Stimulated activated naive CD4-positive, alpha-beta T cell treated with Interleukin-2 at 50 U/mL for 16 hours (primary cell): Measurements from ENCODE around the gene ARL9.

ENCODE experiments used
- DNase-seq: peaks from one replicate; lab custom pipeline; 2025; lab: John Stamatoyannopoulos, UW

ARL9 gene

GRCh38 chr4:56505269-56506130 lies at the start of gene ARL9:
ARL9 (plus strand) TSS chr4:56505791; CDS start chr4:56505863, 72 bp downstream.
- DNase-seq, result peak; percentile 31

- DNase-seq, result no peak
Observed at GRCh38 chr4:56460085-56460484, 45.5 kb upstream of the ARL9 start.

GRCh38 chr4:56462157-56462556 lies 43.4 kb upstream of the ARL9 start:
- DNase-seq, result no peak

GRCh38 chr4:56463711-56464110 lies 41.9 kb upstream of the ARL9 start:
- no peak for DNase-seq

GRCh38 chr4:56464581-56464980 lies 41.0 kb upstream of the ARL9 start:
- DNase-seq, result no peak

- DNase-seq, result no peak
Observed at GRCh38 chr4:56465599-56466295, 39.8 kb upstream of the ARL9 start.

GRCh38 chr4:56466296-56466761 lies 39.3 kb upstream of the ARL9 start:
- DNase-seq, result peak; percentile 4

GRCh38 chr4:56466910-56467283 lies 38.7 kb upstream of the ARL9 start:
- DNase-seq, result no peak

GRCh38 chr4:56467284-56468096 lies 38.1 kb upstream of the ARL9 start, which contains the start of gene SRP72:
SRP72 (plus strand) TSS chr4:56467617; CDS start chr4:56467636, 19 bp downstream.
- DNase-seq, result peak; percentile 93

GRCh38 chr4:56468097-56468422 lies 37.5 kb upstream of the ARL9 start:
- DNase-seq, result peak; percentile 31

- DNase-seq, result no peak
Observed at GRCh38 chr4:56469489-56470210, 35.9 kb upstream of the ARL9 start.

- no peak for DNase-seq
Observed at GRCh38 chr4:56475917-56476316, 29.7 kb upstream of the ARL9 start.

GRCh38 chr4:56477192-56477702 lies 28.3 kb upstream of the ARL9 start:
- DNase-seq, result no peak

- no peak for DNase-seq
Observed at GRCh38 chr4:56480691-56481090, 24.9 kb upstream of the ARL9 start.

- DNase-seq, result no peak
Observed at GRCh38 chr4:56496241-56496640, 9.3 kb upstream of the ARL9 start.

- DNase-seq, result no peak
Observed at GRCh38 chr4:56511098-56511497, 5.5 kb downstream of the ARL9 start.

- DNase-seq, result no peak
Observed at GRCh38 chr4:56512166-56512565, 6.6 kb downstream of the ARL9 start.

- DNase-seq, result no peak
Observed at GRCh38 chr4:56513517-56513916, 7.9 kb downstream of the ARL9 start.

- peak; percentile 82 for DNase-seq
Observed at GRCh38 chr4:56530269-56531148, 24.9 kb downstream of the ARL9 start.

- no peak for DNase-seq
Observed at GRCh38 chr4:56531149-56531770, 25.7 kb downstream of the ARL9 start.
